GM23338 (cell line): Measurements from ENCODE around the gene NFIA.

Source experiments
- CREB1 ChIP-seq: fragments of 250-450 bp; sonication (Bioruptor Pico); IDR thresholded peaks from 2 replicates; pipeline ENCODE4 v1.5.0; 2020; ENCODE audit warnings: low read depth, mild to moderate bottlenecking, moderate library complexity
- ETS1 ChIP-seq: IDR thresholded peaks from 2 replicates; pipeline ENCODE4 v1.6.1; 2016; ENCODE audit warnings: antibody characterized with exemption
- EZH2phosphoT487 ChIP-seq: fragments of 200-600 bp; sonication (generic); IDR thresholded peaks from one replicate; pipeline ENCODE4 v1.8.1; 2018; ENCODE audit warnings: antibody characterized with exemption; ENCODE audit not compliant: unreplicated experiment
- POLR2AphosphoS5 ChIP-seq: IDR thresholded peaks from 2 replicates; pipeline ENCODE4 v1.6.1; 2016; ENCODE audit warnings: antibody characterized with exemption, low read depth
- REST ChIP-seq: IDR thresholded peaks from one replicate; pipeline ENCODE4 v1.6.1; 2018; ENCODE audit warnings: antibody characterized with exemption; ENCODE audit not compliant: unreplicated experiment
- TF ChIP-seq, protein P1 (sequence below), 2 experiments: fragments of 200-600 bp in 1 of 2; sonication (generic) in 1 of 2; conservative IDR thresholded peaks; 2 replicates each; pipeline versions ENCODE4 v1.5.1 to v1.6.1; 2016 to 2017; ENCODE audit warnings: antibody characterized with exemption in 2 of 2, low read depth in 2 of 2, mild to moderate bottlenecking in 2 of 2, moderate library complexity in 1 of 2
- TF ChIP-seq, protein P2 (sequence below): fragments of 250-450 bp; sonication (Bioruptor Pico); IDR thresholded peaks from 2 replicates; pipeline ENCODE4 v1.5.0; 2020; ENCODE audit warnings: mild to moderate bottlenecking, moderate library complexity

- TF ChIP-seq, protein P1, sequence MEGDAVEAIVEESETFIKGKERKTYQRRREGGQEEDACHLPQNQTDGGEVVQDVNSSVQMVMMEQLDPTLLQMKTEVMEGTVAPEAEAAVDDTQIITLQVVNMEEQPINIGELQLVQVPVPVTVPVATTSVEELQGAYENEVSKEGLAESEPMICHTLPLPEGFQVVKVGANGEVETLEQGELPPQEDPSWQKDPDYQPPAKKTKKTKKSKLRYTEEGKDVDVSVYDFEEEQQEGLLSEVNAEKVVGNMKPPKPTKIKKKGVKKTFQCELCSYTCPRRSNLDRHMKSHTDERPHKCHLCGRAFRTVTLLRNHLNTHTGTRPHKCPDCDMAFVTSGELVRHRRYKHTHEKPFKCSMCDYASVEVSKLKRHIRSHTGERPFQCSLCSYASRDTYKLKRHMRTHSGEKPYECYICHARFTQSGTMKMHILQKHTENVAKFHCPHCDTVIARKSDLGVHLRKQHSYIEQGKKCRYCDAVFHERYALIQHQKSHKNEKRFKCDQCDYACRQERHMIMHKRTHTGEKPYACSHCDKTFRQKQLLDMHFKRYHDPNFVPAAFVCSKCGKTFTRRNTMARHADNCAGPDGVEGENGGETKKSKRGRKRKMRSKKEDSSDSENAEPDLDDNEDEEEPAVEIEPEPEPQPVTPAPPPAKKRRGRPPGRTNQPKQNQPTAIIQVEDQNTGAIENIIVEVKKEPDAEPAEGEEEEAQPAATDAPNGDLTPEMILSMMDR (conservative IDR thresholded peaks at IDR 0.05; ENCODE audit: low read depth in 2 of 2): no peak
- no peak for TF ChIP-seq POLR2AphosphoS5
- no peak for TF ChIP-seq ETS1
- TF ChIP-seq, protein P2, sequence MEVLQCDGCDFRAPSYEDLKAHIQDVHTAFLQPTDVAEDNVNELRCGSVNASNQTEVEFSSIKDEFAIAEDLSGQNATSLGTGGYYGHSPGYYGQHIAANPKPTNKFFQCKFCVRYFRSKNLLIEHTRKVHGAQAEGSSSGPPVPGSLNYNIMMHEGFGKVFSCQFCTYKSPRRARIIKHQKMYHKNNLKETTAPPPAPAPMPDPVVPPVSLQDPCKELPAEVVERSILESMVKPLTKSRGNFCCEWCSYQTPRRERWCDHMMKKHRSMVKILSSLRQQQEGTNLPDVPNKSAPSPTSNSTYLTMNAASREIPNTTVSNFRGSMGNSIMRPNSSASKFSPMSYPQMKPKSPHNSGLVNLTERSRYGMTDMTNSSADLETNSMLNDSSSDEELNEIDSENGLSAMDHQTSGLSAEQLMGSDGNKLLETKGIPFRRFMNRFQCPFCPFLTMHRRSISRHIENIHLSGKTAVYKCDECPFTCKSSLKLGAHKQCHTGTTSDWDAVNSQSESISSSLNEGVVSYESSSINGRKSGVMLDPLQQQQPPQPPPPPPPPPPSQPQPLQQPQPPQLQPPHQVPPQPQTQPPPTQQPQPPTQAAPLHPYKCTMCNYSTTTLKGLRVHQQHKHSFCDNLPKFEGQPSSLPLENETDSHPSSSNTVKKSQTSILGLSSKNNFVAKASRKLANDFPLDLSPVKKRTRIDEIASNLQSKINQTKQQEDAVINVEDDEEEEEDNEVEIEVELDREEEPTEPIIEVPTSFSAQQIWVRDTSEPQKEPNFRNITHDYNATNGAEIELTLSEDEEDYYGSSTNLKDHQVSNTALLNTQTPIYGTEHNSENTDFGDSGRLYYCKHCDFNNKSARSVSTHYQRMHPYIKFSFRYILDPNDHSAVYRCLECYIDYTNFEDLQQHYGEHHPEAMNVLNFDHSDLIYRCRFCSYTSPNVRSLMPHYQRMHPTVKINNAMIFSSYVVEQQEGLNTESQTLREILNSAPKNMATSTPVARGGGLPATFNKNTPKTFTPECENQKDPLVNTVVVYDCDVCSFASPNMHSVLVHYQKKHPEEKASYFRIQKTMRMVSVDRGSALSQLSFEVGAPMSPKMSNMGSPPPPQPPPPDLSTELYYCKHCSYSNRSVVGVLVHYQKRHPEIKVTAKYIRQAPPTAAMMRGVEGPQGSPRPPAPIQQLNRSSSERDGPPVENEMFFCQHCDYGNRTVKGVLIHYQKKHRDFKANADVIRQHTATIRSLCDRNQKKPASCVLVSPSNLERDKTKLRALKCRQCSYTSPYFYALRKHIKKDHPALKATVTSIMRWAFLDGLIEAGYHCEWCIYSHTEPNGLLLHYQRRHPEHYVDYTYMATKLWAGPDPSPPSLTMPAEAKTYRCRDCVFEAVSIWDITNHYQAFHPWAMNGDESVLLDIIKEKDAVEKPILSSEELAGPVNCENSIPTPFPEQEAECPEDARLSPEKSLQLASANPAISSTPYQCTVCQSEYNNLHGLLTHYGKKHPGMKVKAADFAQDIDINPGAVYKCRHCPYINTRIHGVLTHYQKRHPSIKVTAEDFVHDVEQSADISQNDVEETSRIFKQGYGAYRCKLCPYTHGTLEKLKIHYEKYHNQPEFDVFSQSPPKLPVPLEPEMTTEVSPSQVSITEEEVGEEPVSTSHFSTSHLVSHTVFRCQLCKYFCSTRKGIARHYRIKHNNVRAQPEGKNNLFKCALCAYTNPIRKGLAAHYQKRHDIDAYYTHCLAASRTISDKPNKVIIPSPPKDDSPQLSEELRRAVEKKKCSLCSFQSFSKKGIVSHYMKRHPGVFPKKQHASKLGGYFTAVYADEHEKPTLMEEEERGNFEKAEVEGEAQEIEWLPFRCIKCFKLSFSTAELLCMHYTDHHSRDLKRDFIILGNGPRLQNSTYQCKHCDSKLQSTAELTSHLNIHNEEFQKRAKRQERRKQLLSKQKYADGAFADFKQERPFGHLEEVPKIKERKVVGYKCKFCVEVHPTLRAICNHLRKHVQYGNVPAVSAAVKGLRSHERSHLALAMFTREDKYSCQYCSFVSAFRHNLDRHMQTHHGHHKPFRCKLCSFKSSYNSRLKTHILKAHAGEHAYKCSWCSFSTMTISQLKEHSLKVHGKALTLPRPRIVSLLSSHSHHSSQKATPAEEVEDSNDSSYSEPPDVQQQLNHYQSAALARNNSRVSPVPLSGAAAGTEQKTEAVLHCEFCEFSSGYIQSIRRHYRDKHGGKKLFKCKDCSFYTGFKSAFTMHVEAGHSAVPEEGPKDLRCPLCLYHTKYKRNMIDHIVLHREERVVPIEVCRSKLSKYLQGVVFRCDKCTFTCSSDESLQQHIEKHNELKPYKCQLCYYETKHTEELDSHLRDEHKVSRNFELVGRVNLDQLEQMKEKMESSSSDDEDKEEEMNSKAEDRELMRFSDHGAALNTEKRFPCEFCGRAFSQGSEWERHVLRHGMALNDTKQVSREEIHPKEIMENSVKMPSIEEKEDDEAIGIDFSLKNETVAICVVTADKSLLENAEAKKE (CRISPR knock-in tag): no peak
- TF ChIP-seq EZH2phosphoT487: no peak
- no peak for TF ChIP-seq CREB1 (CRISPR knock-in tag)
- no peak for TF ChIP-seq REST
Observed at GRCh38 chr1:61282387-61282786, 200.0 kb downstream of the NFIA start.
